ENCODE results near the gene SPACA4. TPM values are rescaled to one million over a fixed set of nuclear protein-coding genes. Genes with fewer than 3 reads are reported as not detected.

SPACA4 gene
- total and polyA plus RNA-seq, 9 of the 15 experiments (the other 6 are each of a cell fraction or from before 2014, with no cell fraction given) = not detected

DNA sequence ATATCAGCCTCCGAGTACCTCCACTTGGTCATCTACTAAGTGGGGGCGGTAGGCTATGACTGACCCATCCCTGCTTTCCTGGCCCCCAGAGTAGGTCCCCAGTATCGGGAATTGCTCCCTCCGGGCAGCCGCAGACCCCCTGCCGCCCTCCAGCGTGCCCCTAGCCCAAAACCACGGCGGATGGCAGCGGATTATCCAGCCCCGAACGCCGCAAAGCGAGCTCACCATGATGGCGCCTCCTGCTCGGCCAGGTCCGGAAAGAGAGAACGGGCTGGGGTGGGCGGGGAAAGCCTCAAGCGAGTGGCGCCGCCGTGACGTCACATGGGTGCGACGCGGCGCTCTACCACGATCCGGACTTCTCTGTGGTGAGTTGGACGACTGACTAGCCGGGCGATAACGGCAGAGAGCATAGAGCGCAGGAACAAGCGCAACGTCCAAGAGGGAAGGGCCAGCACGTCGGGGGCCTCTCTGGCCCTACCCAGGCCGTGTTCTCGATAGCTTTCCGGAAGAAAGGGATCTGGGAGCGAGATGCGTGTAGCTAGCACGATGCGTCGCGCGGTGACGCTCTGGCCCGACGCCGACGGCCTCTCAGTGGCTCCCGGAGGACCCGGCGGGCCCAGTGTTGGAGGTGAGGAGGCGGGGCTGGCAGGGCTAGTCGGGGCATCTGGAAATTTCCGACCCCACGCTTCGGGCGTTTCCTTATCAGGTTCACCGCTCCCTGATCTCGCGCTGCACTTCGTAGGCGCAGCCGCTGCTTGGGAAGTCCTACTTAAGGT is 12.6 kb downstream of the SPACA4 start, which contains the start of the genes RPL18 and SPHK2 (continued):
- TF ChIP-seq, protein P1, sequence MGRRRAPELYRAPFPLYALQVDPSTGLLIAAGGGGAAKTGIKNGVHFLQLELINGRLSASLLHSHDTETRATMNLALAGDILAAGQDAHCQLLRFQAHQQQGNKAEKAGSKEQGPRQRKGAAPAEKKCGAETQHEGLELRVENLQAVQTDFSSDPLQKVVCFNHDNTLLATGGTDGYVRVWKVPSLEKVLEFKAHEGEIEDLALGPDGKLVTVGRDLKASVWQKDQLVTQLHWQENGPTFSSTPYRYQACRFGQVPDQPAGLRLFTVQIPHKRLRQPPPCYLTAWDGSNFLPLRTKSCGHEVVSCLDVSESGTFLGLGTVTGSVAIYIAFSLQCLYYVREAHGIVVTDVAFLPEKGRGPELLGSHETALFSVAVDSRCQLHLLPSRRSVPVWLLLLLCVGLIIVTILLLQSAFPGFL (CRISPR knock-in tag; IDR thresholded peaks at IDR 0.05) = no peak
- TF ChIP-seq GTF2E2 (tag; IDR thresholded peaks at IDR 0.05) (peak; percentile 91; the same call in 1 of the 2 replicates), WHSC1 (IDR thresholded peaks at IDR 0.05; ENCODE audit: low read length) (no peak), CC2D1A (IDR thresholded peaks at IDR 0.05) (no peak), ZNF175 (CRISPR knock-in tag; IDR thresholded peaks at IDR 0.05; ENCODE audit: low read depth) (no peak), RUNX1 (IDR thresholded peaks at IDR 0.05; ENCODE audit: low read depth) (no peak), NR4A1 (CRISPR knock-in tag; IDR thresholded peaks at IDR 0.05) (no peak), NR4A1 (tag; IDR thresholded peaks at IDR 0.05) (0 out of 2 replicates have a peak, but pooled peaks have one; percentile 15), HDAC1 (IDR thresholded peaks at IDR 0.05) (peak in 1 of 2 experiments; percentile 44; a peak in 1 of 4 replicates), GTF2F1 (IDR thresholded peaks at IDR 0.05; ENCODE audit: low read depth, low read length) (no peak; the same call in 1 of the 2 replicates), CHD1 (IDR thresholded peaks at IDR 0.05; ENCODE audit: low read length) (peak; percentile 77), RCOR1 (IDR thresholded peaks at IDR 0.05; ENCODE audit: borderline replicate concordance in 1 of 2, low read depth in 2 of 2, low read length in 2 of 2) (peak in 1 of 2 experiments; percentile 98; a peak in 2 of 4 replicates), SMARCE1 (IDR thresholded peaks at IDR 0.05) (peak; percentile 53; the same call in 1 of the 2 replicates), HMGN3 (IDR thresholded peaks at IDR 0.05; ENCODE audit: borderline replicate concordance, extremely low read depth, insufficient read length, low read depth, low read length) (peak; percentile 87), HLTF (IDR thresholded peaks at IDR 0.05) (0 out of 2 replicates have a peak, but pooled peaks have one; percentile 85), FOSL1 (tag; conservative IDR thresholded peaks at IDR 0.05) (peak; percentile 65), HNRNPLL (IDR thresholded peaks at IDR 0.05; ENCODE audit: low read depth, low read length, poor library complexity, severe bottlenecking) (peak; percentile 90)
- TF ChIP-seq, protein P2, sequence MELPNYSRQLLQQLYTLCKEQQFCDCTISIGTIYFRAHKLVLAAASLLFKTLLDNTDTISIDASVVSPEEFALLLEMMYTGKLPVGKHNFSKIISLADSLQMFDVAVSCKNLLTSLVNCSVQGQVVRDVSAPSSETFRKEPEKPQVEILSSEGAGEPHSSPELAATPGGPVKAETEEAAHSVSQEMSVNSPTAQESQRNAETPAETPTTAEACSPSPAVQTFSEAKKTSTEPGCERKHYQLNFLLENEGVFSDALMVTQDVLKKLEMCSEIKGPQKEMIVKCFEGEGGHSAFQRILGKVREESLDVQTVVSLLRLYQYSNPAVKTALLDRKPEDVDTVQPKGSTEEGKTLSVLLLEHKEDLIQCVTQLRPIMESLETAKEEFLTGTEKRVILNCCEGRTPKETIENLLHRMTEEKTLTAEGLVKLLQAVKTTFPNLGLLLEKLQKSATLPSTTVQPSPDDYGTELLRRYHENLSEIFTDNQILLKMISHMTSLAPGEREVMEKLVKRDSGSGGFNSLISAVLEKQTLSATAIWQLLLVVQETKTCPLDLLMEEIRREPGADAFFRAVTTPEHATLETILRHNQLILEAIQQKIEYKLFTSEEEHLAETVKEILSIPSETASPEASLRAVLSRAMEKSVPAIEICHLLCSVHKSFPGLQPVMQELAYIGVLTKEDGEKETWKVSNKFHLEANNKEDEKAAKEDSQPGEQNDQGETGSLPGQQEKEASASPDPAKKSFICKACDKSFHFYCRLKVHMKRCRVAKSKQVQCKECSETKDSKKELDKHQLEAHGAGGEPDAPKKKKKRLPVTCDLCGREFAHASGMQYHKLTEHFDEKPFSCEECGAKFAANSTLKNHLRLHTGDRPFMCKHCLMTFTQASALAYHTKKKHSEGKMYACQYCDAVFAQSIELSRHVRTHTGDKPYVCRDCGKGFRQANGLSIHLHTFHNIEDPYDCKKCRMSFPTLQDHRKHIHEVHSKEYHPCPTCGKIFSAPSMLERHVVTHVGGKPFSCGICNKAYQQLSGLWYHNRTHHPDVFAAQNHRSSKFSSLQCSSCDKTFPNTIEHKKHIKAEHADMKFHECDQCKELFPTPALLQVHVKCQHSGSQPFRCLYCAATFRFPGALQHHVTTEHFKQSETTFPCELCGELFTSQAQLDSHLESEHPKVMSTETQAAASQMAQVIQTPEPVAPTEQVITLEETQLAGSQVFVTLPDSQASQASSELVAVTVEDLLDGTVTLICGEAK (IDR thresholded peaks at IDR 0.05) = peak; percentile 94
- TF ChIP-seq, protein P2 (CRISPR knock-in tag; IDR thresholded peaks at IDR 0.05) = no peak
